Measurements from ENCODE around the gene GYS2.

GYS2 gene

DNA sequence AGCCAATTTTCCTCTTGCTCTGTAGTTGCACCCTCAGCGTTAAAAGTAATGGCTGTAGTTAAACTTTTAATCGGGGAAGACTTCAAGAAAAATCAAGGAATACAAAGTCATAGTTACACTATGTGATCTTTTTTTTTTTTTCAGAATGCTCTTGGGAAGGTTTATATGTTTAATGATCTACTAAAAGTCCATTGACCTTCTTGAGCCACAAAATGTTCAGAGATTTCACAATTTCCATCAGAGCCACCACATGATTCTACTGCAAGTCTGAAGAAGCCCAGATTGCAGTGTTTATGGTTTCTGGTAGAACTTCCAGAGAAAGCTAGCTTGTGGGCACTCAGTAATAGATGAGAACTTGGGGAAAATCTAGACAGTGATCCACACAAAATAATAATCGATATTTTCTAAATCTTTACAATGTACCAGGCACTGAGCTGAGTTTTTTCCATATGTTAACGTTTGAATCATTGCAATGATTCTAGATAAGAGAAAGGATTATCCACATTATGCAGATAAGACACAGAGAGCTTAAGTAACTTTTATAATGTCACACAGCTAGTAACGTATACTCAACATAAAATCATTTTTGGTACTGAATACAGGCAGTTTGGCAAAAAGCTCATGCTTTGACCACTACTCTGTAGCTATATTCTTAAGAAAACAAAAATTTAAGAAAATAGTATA is 38.3 kb downstream of the GYS2 start:
- no peak for ATAC-seq

DNA sequence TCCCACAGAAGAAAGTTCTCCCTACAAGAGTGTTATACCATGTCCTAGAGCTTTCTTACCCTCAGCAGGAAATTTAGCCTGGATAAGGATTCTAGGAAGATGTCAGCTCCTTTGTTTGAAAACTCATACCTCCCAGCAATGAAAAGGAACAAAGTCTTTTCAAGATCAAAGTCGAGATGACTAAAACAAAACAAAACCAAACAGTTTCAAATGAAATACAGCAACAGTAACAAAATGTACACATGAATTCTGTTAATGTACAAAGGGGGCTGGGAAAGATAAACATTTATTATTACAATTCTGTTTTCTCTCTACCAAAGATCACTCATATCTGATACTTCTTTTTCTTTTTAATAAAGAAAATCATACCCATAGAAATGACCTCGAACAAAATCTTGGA is 41.8 kb downstream of the GYS2 start:
- TF ChIP-seq ZNF565 (CRISPR knock-in tag; conservative IDR thresholded peaks at IDR 0.05; ENCODE audit: low read depth) = no peak
- no peak for TF ChIP-seq ZFP3 (CRISPR knock-in tag; IDR thresholded peaks at IDR 0.05)
- TF ChIP-seq RARB (CRISPR knock-in tag; IDR thresholded peaks at IDR 0.05) = no peak
- no peak for TF ChIP-seq CSDC2 (CRISPR knock-in tag; IDR thresholded peaks at IDR 0.05)
- no peak for TF ChIP-seq SNAI2 (CRISPR knock-in tag; IDR thresholded peaks at IDR 0.05)
- TF ChIP-seq, protein P1, sequence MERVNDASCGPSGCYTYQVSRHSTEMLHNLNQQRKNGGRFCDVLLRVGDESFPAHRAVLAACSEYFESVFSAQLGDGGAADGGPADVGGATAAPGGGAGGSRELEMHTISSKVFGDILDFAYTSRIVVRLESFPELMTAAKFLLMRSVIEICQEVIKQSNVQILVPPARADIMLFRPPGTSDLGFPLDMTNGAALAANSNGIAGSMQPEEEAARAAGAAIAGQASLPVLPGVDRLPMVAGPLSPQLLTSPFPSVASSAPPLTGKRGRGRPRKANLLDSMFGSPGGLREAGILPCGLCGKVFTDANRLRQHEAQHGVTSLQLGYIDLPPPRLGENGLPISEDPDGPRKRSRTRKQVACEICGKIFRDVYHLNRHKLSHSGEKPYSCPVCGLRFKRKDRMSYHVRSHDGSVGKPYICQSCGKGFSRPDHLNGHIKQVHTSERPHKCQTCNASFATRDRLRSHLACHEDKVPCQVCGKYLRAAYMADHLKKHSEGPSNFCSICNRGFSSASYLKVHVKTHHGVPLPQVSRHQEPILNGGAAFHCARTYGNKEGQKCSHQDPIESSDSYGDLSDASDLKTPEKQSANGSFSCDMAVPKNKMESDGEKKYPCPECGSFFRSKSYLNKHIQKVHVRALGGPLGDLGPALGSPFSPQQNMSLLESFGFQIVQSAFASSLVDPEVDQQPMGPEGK (CRISPR knock-in tag; IDR thresholded peaks at IDR 0.05; ENCODE audit: borderline replicate concordance) = no peak
- TF ChIP-seq, protein P2, sequence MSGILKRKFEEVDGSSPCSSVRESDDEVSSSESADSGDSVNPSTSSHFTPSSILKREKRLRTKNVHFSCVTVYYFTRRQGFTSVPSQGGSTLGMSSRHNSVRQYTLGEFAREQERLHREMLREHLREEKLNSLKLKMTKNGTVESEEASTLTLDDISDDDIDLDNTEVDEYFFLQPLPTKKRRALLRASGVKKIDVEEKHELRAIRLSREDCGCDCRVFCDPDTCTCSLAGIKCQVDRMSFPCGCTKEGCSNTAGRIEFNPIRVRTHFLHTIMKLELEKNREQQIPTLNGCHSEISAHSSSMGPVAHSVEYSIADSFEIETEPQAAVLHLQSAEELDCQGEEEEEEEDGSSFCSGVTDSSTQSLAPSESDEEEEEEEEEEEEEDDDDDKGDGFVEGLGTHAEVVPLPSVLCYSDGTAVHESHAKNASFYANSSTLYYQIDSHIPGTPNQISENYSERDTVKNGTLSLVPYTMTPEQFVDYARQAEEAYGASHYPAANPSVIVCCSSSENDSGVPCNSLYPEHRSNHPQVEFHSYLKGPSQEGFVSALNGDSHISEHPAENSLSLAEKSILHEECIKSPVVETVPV (CRISPR knock-in tag; IDR thresholded peaks at IDR 0.05) = no peak
- TF ChIP-seq TSHZ2 (CRISPR knock-in tag; IDR thresholded peaks at IDR 0.05) = no peak
- TF ChIP-seq TCF4 (CRISPR knock-in tag; IDR thresholded peaks at IDR 0.05; ENCODE audit: borderline replicate concordance) = no peak
- TF ChIP-seq OSR1 (CRISPR knock-in tag; IDR thresholded peaks at IDR 0.05) = no peak
- TF ChIP-seq PPARA (CRISPR knock-in tag; IDR thresholded peaks at IDR 0.05; ENCODE audit: borderline replicate concordance) = no peak
- TF ChIP-seq ZNF70 (CRISPR knock-in tag; IDR thresholded peaks at IDR 0.05) = no peak
- no peak for TF ChIP-seq ZNF8 (CRISPR knock-in tag; IDR thresholded peaks at IDR 0.05)
- no peak for TF ChIP-seq GLIS3 (CRISPR knock-in tag; IDR thresholded peaks at IDR 0.05)
- TF ChIP-seq ZC3H10 (CRISPR knock-in tag; IDR thresholded peaks at IDR 0.05) = no peak
- TF ChIP-seq ESRRG (CRISPR knock-in tag; IDR thresholded peaks at IDR 0.05) = no peak
- TF ChIP-seq TOX (CRISPR knock-in tag; IDR thresholded peaks at IDR 0.05; ENCODE audit: borderline replicate concordance) = no peak
- no peak for TF ChIP-seq ISL1 (CRISPR knock-in tag; IDR thresholded peaks at IDR 0.05)
- ATAC-seq = no peak

More for the DNA sequence above, 38.3 kb downstream of the GYS2 start:
- TF ChIP-seq ZFP30 (CRISPR knock-in tag; IDR thresholded peaks at IDR 0.05) (no peak), TSHZ2 (CRISPR knock-in tag; IDR thresholded peaks at IDR 0.05) (no peak), SNAI2 (CRISPR knock-in tag; IDR thresholded peaks at IDR 0.05) (no peak)
- TF ChIP-seq, protein P1 (CRISPR knock-in tag; IDR thresholded peaks at IDR 0.05; ENCODE audit: borderline replicate concordance) = no peak

DNA sequence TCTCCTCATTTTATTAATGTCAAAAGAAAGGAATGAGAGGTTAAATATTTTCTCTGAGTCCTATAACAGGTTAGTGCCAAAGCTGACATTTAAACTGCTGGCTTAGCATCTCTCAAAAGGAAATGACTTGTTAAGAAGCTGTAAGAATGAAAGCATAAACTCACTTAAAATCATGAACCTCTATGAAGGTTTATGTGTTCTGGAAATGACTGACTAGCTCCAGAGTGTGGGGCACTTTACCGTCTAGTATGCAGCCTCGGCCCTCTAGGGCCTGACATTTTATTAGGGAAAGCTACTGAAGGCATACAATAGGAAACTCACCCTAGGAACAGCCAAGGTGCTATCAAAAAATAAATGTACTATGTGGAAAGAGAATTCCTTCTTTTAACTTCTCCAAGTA is 43.5 kb downstream of the GYS2 start:
- ATAC-seq = no peak
- TF ChIP-seq BACH2 (CRISPR knock-in tag; IDR thresholded peaks at IDR 0.05; ENCODE audit: borderline replicate concordance) (no peak), ESRRG (CRISPR knock-in tag; IDR thresholded peaks at IDR 0.05) (no peak), ISL1 (CRISPR knock-in tag; IDR thresholded peaks at IDR 0.05) (no peak), TOX (CRISPR knock-in tag; IDR thresholded peaks at IDR 0.05; ENCODE audit: borderline replicate concordance) (no peak), ZFP3 (CRISPR knock-in tag; IDR thresholded peaks at IDR 0.05) (no peak), CSDC2 (CRISPR knock-in tag; IDR thresholded peaks at IDR 0.05) (no peak), ARNTL (CRISPR knock-in tag; IDR thresholded peaks at IDR 0.05; ENCODE audit: borderline replicate concordance, low read depth) (no peak), ZFP30 (CRISPR knock-in tag; IDR thresholded peaks at IDR 0.05) (no peak), ZNF70 (CRISPR knock-in tag; IDR thresholded peaks at IDR 0.05) (no peak), ZNF565 (CRISPR knock-in tag; conservative IDR thresholded peaks at IDR 0.05; ENCODE audit: low read depth) (no peak)
- TF ChIP-seq, protein P1 (CRISPR knock-in tag; IDR thresholded peaks at IDR 0.05; ENCODE audit: borderline replicate concordance) = no peak
- TF ChIP-seq, protein P3, sequence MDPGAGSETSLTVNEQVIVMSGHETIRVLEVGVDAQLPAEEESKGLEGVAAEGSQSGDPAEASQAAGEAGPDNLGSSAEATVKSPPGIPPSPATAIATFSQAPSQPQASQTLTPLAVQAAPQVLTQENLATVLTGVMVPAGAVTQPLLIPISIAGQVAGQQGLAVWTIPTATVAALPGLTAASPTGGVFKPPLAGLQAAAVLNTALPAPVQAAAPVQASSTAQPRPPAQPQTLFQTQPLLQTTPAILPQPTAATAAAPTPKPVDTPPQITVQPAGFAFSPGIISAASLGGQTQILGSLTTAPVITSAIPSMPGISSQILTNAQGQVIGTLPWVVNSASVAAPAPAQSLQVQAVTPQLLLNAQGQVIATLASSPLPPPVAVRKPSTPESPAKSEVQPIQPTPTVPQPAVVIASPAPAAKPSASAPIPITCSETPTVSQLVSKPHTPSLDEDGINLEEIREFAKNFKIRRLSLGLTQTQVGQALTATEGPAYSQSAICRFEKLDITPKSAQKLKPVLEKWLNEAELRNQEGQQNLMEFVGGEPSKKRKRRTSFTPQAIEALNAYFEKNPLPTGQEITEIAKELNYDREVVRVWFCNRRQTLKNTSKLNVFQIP (CRISPR knock-in tag; IDR thresholded peaks at IDR 0.05; ENCODE audit: borderline replicate concordance, low read depth) = no peak

All from SK-N-SH treated with all-trans-retinoic acid at 6 μM for 48 hours (cell line).